Measurements from ENCODE around the gene MYO19. TPM values are rescaled to one million over a fixed set of nuclear protein-coding genes. Genes with fewer than 3 reads are reported as not detected.
"Not testable (repeated sequence)": the region's sequence is repeated elsewhere in the genome, so short reads cannot be mapped to it uniquely, and the experiment has no call there.

The MYO19 gene
- total RNA-seq, 1 donor from 2014 or later: 85.6 TPM

DNA sequence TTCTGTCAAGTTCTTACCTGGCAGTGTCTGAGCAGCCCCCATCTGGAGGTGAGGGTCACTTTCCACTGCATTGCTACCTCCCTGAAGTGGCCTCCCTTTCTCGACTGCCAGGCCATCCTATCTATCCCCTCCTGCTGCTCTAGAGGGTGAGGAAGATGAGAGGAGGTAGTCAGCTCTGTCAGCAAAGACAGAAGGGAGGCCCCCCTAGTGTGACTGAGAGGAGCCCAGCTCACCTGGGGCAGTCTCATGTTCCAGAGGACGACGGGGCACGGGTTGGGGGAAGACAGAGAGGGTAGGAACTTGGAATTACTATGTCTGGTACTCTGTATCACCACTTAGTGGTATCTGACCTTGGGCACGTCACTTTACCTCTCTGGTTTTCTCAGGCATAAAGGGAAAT is 22.0 kb downstream of the MYO19 start:
- H3K36me3 Mint-ChIP-seq (ENCODE audit: low read depth): peaks cover 34% of the 10 kb centered on the region
- intact Hi-C loops (cut with micrococcal nuclease): no loop called here
- ChIA-PET POLR2A (no interaction called here), CTCF (no interaction called here)
- no peaks in the 10 kb centered on the region for H3K27me3 Mint-ChIP-seq
- no peak for ATAC-seq (ENCODE audit: low read depth)
- H3K9me3 Mint-ChIP-seq: no peaks in the 10 kb centered on the region
- TF ChIP-seq, protein P1, sequence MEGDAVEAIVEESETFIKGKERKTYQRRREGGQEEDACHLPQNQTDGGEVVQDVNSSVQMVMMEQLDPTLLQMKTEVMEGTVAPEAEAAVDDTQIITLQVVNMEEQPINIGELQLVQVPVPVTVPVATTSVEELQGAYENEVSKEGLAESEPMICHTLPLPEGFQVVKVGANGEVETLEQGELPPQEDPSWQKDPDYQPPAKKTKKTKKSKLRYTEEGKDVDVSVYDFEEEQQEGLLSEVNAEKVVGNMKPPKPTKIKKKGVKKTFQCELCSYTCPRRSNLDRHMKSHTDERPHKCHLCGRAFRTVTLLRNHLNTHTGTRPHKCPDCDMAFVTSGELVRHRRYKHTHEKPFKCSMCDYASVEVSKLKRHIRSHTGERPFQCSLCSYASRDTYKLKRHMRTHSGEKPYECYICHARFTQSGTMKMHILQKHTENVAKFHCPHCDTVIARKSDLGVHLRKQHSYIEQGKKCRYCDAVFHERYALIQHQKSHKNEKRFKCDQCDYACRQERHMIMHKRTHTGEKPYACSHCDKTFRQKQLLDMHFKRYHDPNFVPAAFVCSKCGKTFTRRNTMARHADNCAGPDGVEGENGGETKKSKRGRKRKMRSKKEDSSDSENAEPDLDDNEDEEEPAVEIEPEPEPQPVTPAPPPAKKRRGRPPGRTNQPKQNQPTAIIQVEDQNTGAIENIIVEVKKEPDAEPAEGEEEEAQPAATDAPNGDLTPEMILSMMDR (IDR thresholded peaks at IDR 0.05): no peak
- H3K27ac Mint-ChIP-seq: no peak overlapping the region
- no peak overlapping the region for H3K4me3 Mint-ChIP-seq
- no peak for DNase-seq
- H3K4me1 Mint-ChIP-seq: no peaks in the 10 kb centered on the region

DNA sequence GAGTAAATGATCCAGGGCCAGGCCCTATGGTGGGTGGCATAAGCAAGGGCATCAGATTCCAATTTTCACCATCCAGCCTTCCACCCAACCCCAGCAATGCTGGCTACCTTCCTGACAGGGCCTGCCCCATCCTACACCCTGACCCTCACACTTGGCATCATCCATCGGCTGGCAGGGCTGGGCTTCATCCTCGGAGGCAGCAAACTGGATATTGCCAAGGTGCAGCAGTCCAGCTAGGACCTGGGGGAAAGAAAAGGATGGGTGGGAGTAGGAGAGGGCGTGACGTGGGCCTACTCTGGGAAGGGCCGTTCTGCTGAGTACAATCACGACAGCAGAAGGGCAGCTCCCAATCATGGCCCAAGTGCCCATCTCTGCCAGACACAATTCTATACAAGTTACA is 23.5 kb downstream of the MYO19 start:
- no peak for ATAC-seq (ENCODE audit: low read depth)
- Mint-ChIP-seq H3K4me1 (no peaks in the 10 kb centered on the region), H3K36me3 (ENCODE audit: low read depth) (peaks cover 37% of the 10 kb centered on the region), H3K9me3 (no peaks in the 10 kb centered on the region), H3K4me3 (no peak overlapping the region), H3K27ac (no peak overlapping the region), H3K27me3 (no peaks in the 10 kb centered on the region)
- intact Hi-C loops (cut with micrococcal nuclease): no loop called here
- no peak for DNase-seq
- ChIA-PET CTCF (no interaction called here), POLR2A (no interaction called here)
- TF ChIP-seq, protein P1 (IDR thresholded peaks at IDR 0.05): no peak

DNA sequence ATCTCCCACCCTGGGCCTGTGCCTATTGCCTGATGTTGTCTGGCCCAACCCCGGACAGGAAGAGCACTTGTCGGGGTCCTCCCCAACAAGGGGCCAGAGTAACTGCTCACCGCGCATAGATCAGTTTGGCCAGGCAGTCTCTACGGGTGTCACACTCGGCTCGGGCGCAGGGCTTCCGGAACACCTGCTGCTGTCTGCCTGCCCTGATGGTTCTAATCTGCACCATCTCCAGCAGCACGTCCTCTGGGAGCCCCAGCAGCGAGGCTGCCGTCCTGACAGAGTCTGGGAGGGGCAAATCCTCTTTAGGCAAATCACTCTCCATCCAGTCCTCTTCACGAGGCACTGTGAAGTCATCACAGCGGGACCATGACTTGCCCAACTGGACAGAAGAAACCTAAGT is 24.0 kb downstream of the MYO19 start:
- ATAC-seq (ENCODE audit: low read depth) (no peak), DNase-seq (no peak)
- no peaks in the 10 kb centered on the region for H3K9me3 Mint-ChIP-seq
- TF ChIP-seq, protein P1 (IDR thresholded peaks at IDR 0.05): no peak
- no peak overlapping the region for H3K4me3 Mint-ChIP-seq
- H3K27ac Mint-ChIP-seq: no peak overlapping the region
- POLR2A ChIA-PET: no interaction called here
- no peaks in the 10 kb centered on the region for H3K4me1 Mint-ChIP-seq
- CTCF ChIA-PET: no interaction called here
- peaks cover 40% of the 10 kb centered on the region for H3K36me3 Mint-ChIP-seq (ENCODE audit: low read depth)
- no peaks in the 10 kb centered on the region for H3K27me3 Mint-ChIP-seq
- intact Hi-C loops (cut with micrococcal nuclease): no loop called here

DNA sequence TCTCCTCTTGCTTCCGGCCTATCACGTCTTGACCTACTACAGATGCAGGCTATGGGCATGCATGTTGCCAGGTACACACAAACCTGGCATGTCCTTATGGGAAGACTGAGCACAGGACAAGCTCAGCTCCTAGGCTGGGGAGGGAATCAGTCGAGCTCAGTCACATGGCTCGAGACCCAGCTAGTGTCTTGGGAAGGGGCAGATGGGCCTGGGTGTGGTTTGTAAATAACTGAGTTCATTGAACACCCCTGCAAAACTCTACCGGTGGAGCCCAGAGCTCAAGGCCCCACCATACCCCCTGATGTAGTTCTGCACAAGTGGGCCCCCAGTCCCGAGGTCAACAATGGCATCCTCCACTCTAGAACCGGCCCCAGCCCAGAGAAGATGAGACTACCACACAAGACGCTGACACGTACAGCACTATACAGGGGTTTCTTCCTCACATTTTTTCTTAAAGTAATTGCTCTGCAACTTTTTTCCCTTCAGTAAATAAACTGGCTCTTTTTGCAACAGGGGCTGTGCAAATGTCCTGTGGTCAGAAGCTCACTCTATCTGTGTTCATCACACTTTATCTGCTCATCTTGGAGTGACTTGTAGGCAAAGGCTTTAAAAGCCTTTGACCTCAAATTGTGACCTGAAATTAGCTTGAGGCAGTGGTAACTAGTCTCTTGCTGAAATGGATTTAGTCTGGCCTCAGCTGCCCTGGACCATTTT is 25.2 kb downstream of the MYO19 start:
- TF ChIP-seq, protein P1 (IDR thresholded peaks at IDR 0.05): no peak
- Mint-ChIP-seq H3K4me3 (no peak overlapping the region), H3K4me1 (no peaks in the 10 kb centered on the region), H3K27me3 (no peaks in the 10 kb centered on the region), H3K9me3 (no peaks in the 10 kb centered on the region), H3K36me3 (ENCODE audit: low read depth) (peaks cover 41% of the 10 kb centered on the region), H3K27ac (no peak overlapping the region)
- ChIA-PET POLR2A (no interaction called here), CTCF (no interaction called here)
- ATAC-seq (ENCODE audit: low read depth) (no peak), DNase-seq (no peak)
- intact Hi-C loops (cut with micrococcal nuclease): no loop called here

DNA sequence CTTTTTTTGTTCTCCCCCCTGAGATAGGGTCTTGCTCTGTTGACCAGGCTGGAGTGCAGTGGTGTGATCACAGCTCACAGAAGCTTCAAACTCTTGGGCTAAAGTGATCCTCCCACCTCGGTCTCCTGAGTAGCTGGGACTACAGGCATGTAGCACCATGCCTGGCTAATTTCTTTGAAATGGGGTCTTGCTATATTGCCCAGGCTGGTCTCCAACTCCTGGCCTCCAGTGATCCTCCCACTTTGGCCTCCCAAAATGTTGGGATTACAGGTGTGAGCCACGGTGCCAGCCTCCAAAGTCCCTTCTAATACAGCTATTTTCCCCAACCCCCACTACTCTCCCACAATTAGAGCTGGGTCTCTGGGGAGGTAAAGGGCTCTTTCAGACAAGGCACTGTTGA is 26.2 kb downstream of the MYO19 start:
- DNase-seq; H3K9me3 Mint-ChIP-seq; intact Hi-C loops (cut with micrococcal nuclease); CTCF ChIA-PET; H3K27ac Mint-ChIP-seq; H3K4me1 Mint-ChIP-seq; H3K4me3 Mint-ChIP-seq; ATAC-seq (ENCODE audit: low read depth); POLR2A ChIA-PET; H3K27me3 Mint-ChIP-seq: not testable (repeated sequence)
- H3K36me3 Mint-ChIP-seq (ENCODE audit: low read depth): peaks cover 40% of the 10 kb centered on the region

DNA sequence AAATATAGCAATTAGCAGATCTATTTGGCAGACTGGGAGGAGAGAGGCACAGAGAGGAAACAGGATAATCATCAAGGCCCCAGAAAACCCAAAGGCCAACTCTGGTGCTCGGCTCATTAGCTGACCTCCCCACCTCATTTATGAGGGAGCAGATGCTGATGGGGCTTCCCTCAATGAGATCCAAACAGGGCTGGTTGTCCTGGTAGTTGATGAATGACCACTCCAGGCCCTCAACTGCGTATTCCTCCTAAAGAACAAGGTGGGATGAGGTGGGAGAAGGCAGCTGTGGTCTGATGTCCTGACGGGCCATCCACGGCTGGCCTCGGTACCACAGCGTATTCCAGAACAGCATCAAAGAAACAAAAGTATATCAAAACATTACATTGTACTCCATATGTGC is 27.4 kb downstream of the MYO19 start:
- ATAC-seq (ENCODE audit: low read depth) (no peak), DNase-seq (no peak)
- Mint-ChIP-seq H3K4me1 (no peaks in the 10 kb centered on the region), H3K27ac (no peak overlapping the region), H3K9me3 (no peaks in the 10 kb centered on the region), H3K27me3 (no peaks in the 10 kb centered on the region), H3K36me3 (ENCODE audit: low read depth) (peaks cover 45% of the 10 kb centered on the region), H3K4me3 (no peak overlapping the region)
- TF ChIP-seq, protein P1 (IDR thresholded peaks at IDR 0.05): no peak
- ChIA-PET CTCF (no interaction called here), POLR2A (no interaction called here)
- intact Hi-C loops (cut with micrococcal nuclease): no loop called here

Measured in activated B cell treated with CpG ODN at 0.5 μM for 24 hours (primary cell).